ENCODE data around the gene C5orf22.

GRCh38 chr5:31563216-31563615, 31.1 kb downstream of the C5orf22 start:
- no peak for TF ChIP-seq CTCF (IDR thresholded peaks at IDR 0.05)
- TF ChIP-seq POLR2A (IDR thresholded peaks at IDR 0.05) = no peak
- no peak for TF ChIP-seq EP300 (IDR thresholded peaks at IDR 0.05)

All from upper lobe of left lung (tissue), 4 donors.